T-helper 9 cell (primary cell): ENCODE data around the gene NAA15.
A peak's percentile ranks its signal among the peaks of the same experiment; 100 is the strongest.
"Not testable (repeated sequence)": the region's sequence is repeated elsewhere in the genome, so short reads cannot be mapped to it uniquely, and the experiment has no call there.

Experiments
- DNase-seq: peaks from one replicate; pipeline ENCODE4 v3.0.0-alpha.2; 2020

Gene NAA15

GRCh38 chr4:139368998-139369397 lies 67.7 kb downstream of the NAA15 start:
- DNase-seq = no peak

- no peak for DNase-seq
Measured at GRCh38 chr4:139374251-139374650, 72.9 kb downstream of the NAA15 start.

DNA sequence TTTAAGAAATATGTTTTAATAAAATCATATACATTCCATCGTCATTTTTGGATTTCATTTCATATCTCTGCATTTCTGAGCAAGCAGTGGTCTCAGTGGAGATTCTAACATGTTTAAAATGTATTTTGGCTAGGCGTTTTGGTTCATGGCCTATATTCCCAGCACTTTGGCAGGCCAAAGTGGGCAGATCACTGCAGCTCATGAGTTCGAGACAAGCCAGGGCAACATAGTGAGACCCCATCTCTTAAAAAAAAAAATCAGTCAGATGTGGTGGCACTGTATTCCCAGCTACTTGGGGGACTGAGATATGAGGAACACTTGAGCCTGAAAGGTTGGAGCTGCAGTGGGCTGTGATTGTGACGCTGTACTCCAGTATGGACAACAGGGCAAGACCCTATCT lies 85.1 kb downstream of the NAA15 start:
- DNase-seq = no peak

- no peak for DNase-seq
Measured at GRCh38 chr4:139389102-139389501, 87.8 kb downstream of the NAA15 start.

DNA sequence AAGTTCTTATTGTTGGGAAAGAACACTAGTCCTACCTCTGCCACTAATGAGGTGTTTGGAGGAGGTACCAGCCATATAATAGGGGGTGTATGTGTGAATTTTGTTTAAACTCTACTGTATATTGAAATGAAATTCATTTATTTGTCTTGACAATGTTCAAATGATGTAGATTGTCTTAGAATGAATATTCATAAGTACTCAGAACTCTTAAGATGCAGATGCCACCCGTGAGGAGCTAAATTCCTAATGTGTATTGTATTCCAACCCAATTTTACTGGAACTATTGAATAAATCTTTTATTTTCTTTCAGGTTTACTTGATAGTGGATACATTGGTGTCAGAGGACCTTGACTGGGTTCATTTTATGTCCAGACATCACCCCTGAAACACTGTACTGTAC lies 88.7 kb downstream of the NAA15 start:
- no peak for DNase-seq

DNA sequence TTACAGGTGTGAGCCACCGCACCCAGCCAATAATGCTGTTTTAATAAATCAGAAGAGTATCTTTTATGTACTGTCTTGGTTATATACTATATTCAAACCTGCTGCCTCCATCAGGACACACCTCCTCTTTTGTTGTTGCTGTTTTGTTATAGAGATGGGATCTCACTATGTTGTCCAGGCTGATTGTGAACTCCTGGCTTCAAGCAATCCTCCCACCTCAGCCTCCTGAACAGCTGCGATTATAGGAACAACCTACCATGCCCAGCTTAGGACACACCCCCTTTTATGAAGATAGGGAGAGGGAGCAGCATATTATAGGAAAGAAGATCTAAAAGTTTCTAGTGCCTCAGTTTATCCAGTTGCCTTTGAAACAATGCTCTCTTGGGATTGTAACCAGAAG lies 90.4 kb downstream of the NAA15 start:
- no peak for DNase-seq

DNA sequence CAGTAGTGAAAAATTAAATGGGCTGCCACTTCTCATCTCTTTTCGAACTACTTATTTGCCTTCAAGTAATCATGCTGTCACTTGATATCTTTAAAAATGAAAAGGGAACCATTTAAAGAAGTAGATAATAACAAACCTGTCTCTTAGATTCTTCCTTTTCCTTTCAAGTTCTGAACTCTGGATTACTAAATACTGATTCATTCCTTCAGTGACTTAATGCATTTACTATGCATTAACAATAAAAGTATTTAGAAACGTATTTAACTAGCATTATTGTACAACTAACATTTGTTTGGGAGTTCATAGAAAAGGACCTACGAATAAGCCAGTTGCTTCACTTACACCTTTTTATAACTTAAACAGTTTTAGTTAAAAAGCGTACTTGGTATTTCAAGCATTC lies 91.5 kb downstream of the NAA15 start:
- no peak for DNase-seq

DNA sequence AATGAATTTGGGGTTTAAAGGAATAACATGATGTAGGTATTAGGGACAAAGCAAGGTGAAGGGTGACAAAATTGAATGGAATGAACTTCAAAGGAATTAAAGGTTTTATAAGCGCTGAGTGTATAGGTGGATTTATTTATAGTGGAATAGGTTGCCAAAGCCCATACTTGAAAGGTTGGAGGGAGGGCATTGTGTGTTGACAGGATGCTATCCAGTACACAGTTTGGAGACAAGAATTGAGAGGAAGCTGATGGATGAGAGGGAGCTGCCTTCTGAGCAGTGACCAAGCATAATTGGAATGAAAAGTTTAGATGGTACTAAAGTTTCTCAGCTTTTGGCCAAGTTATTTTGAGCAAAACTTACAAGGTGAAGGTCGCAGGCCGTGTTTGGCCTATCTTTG lies 100.1 kb downstream of the NAA15 start:
- DNase-seq = no peak

DNA sequence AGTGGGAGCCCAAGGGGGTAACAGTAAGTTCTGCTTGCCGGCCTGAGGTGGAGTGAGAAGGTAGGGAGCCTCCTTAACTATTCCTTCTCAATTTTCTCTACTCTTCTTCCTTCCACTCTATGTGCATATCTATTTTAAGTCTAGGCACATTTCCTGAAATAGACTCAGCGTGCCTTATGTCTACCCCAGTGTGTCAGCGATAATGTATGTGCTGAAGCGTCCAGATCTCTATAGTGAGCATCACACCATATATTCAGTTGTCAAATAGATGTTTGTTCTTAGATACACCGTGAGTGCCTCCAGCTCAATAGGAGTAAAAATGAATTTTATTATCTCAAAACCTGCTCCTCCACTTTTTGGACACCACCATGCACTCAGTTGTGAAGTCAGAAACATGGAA lies 101.1 kb downstream of the NAA15 start:
- no peak for DNase-seq

DNA sequence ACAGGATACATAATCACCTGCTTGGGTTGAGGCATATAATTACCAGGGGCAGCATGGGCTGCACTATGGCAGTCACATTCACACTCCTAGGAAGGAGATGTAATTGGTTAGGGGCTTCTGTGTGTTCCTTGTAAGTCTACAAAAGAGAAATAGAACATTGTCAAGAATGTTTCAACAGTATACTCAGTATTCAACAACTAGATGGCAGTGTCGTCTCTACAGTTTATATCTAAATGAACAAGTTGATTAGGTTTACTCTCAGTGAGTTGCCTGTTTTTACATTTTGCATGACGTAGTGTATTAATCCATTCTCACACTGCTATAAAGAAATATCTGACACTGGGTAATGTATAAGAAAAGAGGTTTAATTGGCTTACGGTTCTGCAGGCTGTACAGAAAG lies 102.2 kb downstream of the NAA15 start:
- no peak for DNase-seq

- DNase-seq = no peak
Measured at GRCh38 chr4:139410312-139410711, 109.0 kb downstream of the NAA15 start.

GRCh38 chr4:139414671-139415210 lies 113.4 kb downstream of the NAA15 start:
- not testable (repeated sequence) for DNase-seq

DNA sequence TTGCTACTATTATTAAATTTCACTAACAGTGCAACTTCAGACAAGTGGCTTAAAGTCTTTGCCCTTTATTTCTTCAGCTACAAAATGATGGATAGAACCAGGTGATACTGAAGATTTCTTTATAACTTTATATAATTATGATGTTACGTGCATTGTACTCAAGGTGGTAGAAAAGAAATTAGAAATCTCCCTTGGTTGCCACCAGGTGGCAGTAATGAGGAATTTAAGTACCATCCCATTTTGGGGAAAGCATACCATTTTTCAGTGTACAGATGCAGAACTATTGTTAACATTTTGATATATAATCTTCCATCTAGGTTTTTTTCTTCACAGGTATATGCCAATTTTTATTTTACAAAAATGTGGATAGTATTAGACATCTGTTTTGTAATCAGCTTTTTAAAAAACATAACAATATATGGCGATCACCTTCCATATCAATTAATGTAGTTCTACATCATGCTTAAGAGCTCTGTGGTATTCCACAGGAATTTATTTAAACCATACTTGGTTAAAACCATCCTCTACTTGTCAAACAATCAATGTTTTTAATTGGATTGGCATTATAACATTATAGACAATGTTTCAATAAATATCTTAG lies 114.9 kb downstream of the NAA15 start:
- DNase-seq = no peak

GRCh38 chr4:139419388-139419914 lies 118.1 kb downstream of the NAA15 start:
- DNase-seq = no peak

GRCh38 chr4:139420652-139421051 lies 119.3 kb downstream of the NAA15 start:
- no peak for DNase-seq

- no peak for DNase-seq
Measured at GRCh38 chr4:139436122-139436521, 134.8 kb downstream of the NAA15 start.

DNA sequence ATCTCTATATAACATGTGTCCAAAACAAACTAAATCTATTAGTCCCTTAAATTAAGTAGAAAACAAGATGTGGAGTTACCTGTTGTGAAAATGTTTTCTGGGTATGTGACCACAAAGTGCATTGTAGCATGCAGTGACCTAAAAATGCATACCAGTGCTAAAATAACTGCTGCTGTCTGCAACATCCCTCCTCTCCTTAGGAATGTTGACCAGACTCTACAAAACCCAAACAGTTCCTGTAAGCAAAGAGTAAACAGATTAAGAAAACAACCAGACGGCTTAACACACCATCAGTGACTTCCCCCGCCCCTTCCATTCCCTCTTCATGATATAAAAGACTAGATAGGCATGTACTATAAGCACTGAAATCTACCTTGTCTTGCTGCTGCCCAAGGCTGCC lies 136.8 kb downstream of the NAA15 start:
- no peak for DNase-seq

- DNase-seq = no peak
Measured at GRCh38 chr4:139441029-139441428, 139.7 kb downstream of the NAA15 start.

DNA sequence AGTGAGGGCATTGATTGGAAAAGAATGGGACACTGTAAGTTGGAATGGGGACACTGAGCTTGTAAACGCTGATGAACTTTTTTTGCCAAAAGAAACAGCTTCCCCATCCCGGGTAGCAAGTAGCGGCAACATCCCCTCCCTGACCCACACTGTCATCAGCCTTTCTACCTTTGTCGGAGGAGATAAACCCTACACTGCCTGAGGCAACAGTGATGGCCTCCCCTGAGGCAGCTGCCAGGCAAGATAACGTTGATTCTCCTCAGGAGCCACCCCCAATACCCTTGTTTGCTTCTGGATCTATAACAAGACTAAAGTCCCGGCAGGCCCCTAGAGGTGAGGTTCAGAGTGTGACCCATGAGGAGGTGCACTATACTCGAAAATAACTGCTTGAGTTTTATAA lies 142.4 kb downstream of the NAA15 start:
- no peak for DNase-seq

DNA sequence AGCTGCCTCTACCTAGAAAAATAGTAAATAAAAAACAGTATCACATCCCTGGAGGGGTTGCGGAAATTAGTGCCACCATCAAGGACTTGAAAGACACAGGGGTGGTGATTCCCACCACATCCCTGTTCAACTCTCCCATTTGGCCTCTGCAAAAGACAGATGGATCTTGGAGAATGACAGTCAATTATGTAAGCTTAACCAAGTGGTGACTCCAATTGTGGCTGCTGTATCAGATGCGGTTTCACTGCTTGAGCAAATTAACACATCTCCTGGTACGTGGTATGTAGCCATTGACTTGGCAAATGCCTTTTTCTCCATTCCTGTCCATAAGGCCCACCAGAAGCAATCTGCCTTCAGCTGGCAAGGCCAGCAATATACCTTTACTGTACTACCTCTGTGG lies 143.6 kb downstream of the NAA15 start:
- DNase-seq = not testable (repeated sequence)

DNA sequence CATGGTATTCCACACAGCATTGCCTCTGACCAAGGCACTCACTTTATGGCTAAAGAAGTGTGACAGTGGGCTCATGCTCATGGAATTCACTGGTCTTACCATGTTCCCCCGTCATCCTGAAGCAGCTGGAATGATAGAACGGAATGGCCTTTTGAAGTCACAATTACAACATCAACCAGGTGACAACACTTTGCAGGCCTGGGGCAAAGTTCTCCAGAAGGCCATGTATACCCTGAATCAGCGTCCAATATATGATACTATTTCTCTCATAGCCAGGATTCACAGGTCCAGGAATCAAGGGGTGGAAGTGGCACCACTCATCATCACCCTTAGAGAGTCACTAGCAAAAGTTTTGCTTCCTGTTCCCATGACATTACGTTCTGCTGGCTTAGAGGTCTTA lies 145.8 kb downstream of the NAA15 start:
- not testable (repeated sequence) for DNase-seq

DNA sequence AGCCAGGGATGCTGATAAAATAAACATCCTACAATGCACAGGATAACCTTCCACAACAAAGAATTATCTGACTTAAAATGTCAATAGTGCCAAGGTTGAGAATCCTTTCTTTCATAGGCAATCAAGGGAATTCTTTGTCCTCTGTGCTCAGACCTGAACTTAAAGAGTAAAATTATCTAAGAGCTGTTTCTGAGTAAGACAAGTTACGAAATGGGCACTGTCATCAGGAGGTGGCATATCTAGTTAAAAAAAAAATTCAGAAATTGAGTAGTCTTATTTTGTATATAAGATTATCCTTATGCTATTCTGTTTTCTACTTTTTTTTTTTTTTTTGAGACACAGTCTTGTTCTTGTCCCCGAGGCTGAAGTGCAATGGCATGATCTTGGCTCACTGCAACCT lies 149.3 kb downstream of the NAA15 start:
- no peak for DNase-seq

GRCh38 chr4:139451997-139452396 lies 150.7 kb downstream of the NAA15 start:
- DNase-seq = no peak

DNA sequence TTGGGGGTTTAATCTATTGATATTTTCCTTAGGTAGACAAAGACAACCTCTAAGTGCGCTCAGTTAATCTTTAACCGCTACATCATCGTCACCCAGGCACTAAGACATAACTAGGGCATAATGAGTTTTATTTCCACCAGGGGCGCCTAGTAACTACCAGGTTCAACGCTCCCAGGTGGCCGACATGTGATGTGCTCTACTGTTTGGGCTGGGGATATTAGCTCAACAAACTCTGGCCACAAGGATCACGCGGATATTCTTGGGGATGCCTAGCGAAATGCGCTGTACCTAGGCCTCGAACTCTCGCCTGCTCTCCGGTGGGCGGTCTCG lies 151.7 kb downstream of the NAA15 start:
- DNase-seq = peak; percentile 56
